AML-193 (cell line): Measurements from ENCODE around the gene CCDC106.

ENCODE experiments used
- DNase-seq, 2 experiments: peaks; one replicate each; lab custom pipeline; 2025; lab: John Stamatoyannopoulos, UW

Gene CCDC106

DNA sequence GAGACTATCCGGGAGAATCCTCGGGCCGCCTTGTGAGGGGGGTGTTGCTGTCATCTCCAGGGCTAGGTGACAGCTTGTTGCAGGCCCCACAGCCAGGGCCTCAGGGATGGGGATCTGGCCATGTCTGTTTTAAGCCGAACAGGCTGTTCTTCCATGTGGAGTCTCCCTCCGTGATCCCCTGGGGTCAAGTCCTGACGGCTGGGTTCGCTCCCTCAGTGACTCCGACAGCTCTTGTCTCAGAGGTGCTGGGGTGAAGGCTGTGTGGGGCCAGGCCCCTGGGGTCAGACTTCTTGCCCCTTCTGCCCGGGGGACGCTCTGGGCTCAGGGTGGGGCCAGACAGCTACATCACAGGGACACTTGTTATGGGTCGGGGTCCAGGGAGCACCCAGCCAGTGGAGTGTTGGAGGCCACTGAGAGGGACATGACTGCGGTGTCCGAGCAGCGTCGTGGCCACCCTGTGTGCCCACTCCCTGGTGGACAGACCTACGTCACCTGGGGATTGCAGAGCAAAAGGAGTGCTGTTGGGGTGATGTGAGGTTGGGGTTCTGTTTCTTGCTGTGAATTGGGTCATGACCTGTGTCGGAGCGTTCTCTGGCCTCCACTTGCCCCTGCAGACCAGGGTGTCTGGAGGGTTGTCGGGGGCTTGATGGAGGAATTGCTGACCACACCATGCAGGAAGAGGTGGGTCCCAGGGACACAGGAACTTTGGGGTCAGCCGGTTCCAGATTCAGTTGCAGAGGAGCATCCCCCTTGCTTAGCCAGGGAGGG is 48.5 kb downstream of the CCDC106 start:
- no peak for DNase-seq

DNA sequence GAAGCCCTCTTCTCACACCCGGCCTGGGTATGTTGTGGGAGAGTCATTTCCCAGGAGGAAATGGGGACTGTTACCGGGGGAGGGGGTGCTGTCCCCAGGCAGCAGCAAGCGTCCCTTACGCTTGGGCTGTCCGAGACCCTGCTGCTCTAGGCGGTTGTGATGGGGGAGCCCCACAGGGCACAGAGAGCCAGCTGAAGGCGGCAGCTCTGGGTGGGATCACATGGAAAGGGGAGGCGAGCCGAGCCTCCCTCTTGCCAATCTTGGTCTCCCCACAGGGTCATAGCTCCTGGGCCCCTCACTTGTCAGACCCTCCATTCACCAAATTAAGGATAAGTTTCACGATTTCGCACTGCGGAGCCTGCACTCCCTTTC is 49.0 kb downstream of the CCDC106 start:
- no peak for DNase-seq

- no peak for DNase-seq
These were observed 49.7 kb downstream of the CCDC106 start for GRCh38 chr19:55697698-55698097.

- no peak for DNase-seq
These were observed 50.2 kb downstream of the CCDC106 start for GRCh38 chr19:55698256-55698655.

DNA sequence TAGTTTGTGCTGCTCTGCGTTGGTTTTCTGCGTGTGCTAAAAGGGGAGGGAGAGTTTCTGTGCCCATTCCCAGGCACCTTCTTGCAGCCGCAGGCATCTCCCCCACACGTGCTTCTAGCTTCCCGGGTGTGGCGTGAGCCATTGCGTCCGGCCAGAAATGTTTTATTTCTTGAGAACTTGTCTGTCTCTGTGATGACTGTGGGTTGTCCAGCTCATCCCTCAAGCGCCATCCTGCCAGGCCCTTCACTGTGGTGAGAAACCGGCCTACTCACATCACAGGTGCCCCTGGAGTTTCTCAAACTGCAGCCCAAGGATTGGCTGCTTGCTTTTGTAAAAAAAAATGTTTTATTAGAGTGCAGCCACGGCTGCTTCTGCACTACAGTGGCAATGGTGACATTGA is 51.2 kb downstream of the CCDC106 start:
- no peak for DNase-seq

DNA sequence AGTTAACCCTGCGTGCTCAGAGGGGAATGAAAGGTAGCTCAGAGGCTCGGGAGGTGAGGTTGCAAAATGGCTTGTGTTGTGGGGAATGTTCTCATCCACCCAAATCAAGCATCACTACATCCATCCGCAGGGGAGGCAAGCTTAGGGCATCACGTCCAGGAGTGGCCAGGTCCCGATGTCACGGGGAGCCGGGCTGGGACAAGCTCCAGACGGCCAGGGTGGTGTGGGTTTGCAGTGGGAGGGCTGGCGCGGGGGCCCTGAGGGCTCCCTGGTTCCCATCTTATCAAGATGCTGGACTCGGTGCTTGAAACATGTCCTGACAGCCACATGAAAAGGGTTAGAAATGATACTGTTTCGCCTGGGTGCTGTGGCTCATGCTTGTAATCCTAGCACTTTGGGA is 52.8 kb downstream of the CCDC106 start:
- DNase-seq: no peak

- no peak for DNase-seq
These were observed 54.2 kb downstream of the CCDC106 start for GRCh38 chr19:55702131-55702627.
